GM12878 (cell line): Measurements from ENCODE around the gene PSMC3. TPM values are rescaled to one million over a fixed set of nuclear protein-coding genes. Genes with fewer than 3 reads are reported as not detected.
A peak's percentile ranks its signal among the peaks of the same experiment; 100 is the strongest.

ENCODE experiments used
- ATAC-seq: fragments of 200-7000 bp; cut with Tn5 transposase; 3 replicates; pipeline ENCODE4 v1.9.1; 2020; ENCODE audit warnings: mild to moderate bottlenecking, moderate library complexity
- BruUV-seq: library from RNA; stranded (reverse); fragments of 400-500 nt; replicated peaks from 2 replicates; lab custom pipeline; 2021; lab: Mats Ljungman, UMichigan
- CTCF ChIA-PET: fragments of 300-600 bp; sonication (Branson Sonifier 250); formaldehyde crosslinking; extraction: SDS; loops from one replicate; lab custom pipeline; 2021; ENCODE audit warnings: inconsistent platforms; lab: Yijun Ruan, JAX
- POLR2A ChIA-PET: fragments of 350-600 bp; formaldehyde crosslinking; extraction: SDS; loops from one replicate; lab custom pipeline; 2021; ENCODE audit warnings: inconsistent platforms; lab: Charles Lee
- RAD21 ChIA-PET: fragments of 300-600 bp; sonication (Branson Sonifier 250); formaldehyde crosslinking; loops from one replicate; lab custom pipeline; 2023; ENCODE audit warnings: antibody characterized with exemption; ENCODE audit not compliant: unreplicated experiment; lab: Charles Lee
- SMC1A ChIA-PET: fragments of 300-600 bp; sonication (Branson Sonifier 250); formaldehyde crosslinking; loops from one replicate; lab custom pipeline; 2023; ENCODE audit not compliant: unreplicated experiment, uncharacterized antibody; lab: Charles Lee
- DNase-seq: peaks from one replicate; pipeline ENCODE4 v3.0.0-alpha.2; 2011; ENCODE audit warnings: low read depth, low spot score
- FAIRE-seq: peaks from 3 replicates; lab custom pipeline; 2011; peaks lifted over from hg19 to GRCh38; lab: Jason Lieb, UNC
- H2AFZ ChIP-seq: 2 replicates; pipeline ENCODE4 v1.6.0; 2011; ENCODE audit warnings: low read depth, low read length, control low read depth; ENCODE audit not compliant: control insufficient read depth
- H3K27ac ChIP-seq: 2 replicates; pipeline ENCODE4 v1.5.1; 2011; ENCODE audit warnings: control low read depth; ENCODE audit not compliant: control insufficient read depth, insufficient read depth
- H3K27me3 ChIP-seq, 2 experiments: replicated peaks in 1 of 2; 2 replicates each; pipeline versions ENCODE4 v1.6.0 to v1.6.1; 2011; ENCODE audit warnings: low read length in 1 of 2; ENCODE audit not compliant: control insufficient read depth in 2 of 2, insufficient read depth in 2 of 2
- H3K36me3 ChIP-seq, 2 experiments: 2 replicates each; pipeline ENCODE4 v1.5.1; 2011; ENCODE audit warnings: low read length in 1 of 2; ENCODE audit not compliant: control insufficient read depth in 2 of 2, insufficient read depth in 2 of 2
- H3K4me1 ChIP-seq: 2 replicates; pipeline ENCODE4 v1.6.1; 2011; ENCODE audit warnings: mild to moderate bottlenecking, low read length, moderate library complexity, mixed read lengths; ENCODE audit not compliant: control insufficient read depth, insufficient read depth
- H3K4me2 ChIP-seq: 2 replicates; pipeline ENCODE4 v1.6.0; 2011; ENCODE audit warnings: control low read depth; ENCODE audit not compliant: control insufficient read depth, insufficient read depth
- H3K4me3 ChIP-seq: fragments of 200-600 bp; sonication (generic); 2 replicates; pipeline ENCODE4 v1.5.1; 2016
- H3K79me2 ChIP-seq: 2 replicates; pipeline ENCODE4 v1.6.0; 2011; ENCODE audit warnings: low read length; ENCODE audit not compliant: control insufficient read depth, insufficient read depth
- H3K9ac ChIP-seq: 2 replicates; pipeline ENCODE4 v1.8.0; 2011; ENCODE audit warnings: low read length, control low read depth, mixed read lengths; ENCODE audit not compliant: control insufficient read depth, insufficient read depth
- H3K9me3 ChIP-seq: replicated peaks from 3 replicates; pipeline ENCODE4 v1.5.1; 2011; ENCODE audit warnings: mild to moderate bottlenecking, low read length; ENCODE audit not compliant: control insufficient read depth, insufficient read depth
- H4K20me1 ChIP-seq: 2 replicates; pipeline ENCODE4 v1.6.0; 2011; ENCODE audit not compliant: control insufficient read depth, insufficient read depth
- ASH2L ChIP-seq: fragments of 300-600, 200-600 bp; sonication (generic); IDR thresholded peaks from 2 replicates; pipeline ENCODE4 v1.6.1; 2017; ENCODE audit warnings: low read depth, mild to moderate bottlenecking, borderline replicate concordance
- BRCA1 ChIP-seq: IDR thresholded peaks from 2 replicates; pipeline ENCODE4 v1.6.1; 2011; ENCODE audit warnings: low read depth, low read length, improper control_type of control experiment
- IKZF1 ChIP-seq: fragments of 450-650 bp; conservative IDR thresholded peaks from 2 replicates; pipeline ENCODE4 v1.6.1; 2017; ENCODE audit warnings: antibody characterized with exemption, mild to moderate bottlenecking
- MEF2A ChIP-seq: IDR thresholded peaks from 2 replicates; pipeline ENCODE4 v1.6.1; 2011; ENCODE audit warnings: low read depth, mild to moderate bottlenecking, low read length, moderate library complexity; ENCODE audit not compliant: insufficient read depth
- NR2C2 ChIP-seq: IDR thresholded peaks from 2 replicates; pipeline ENCODE4 v1.6.1; 2011; ENCODE audit warnings: borderline replicate concordance, low read depth; ENCODE audit not compliant: control insufficient read depth, insufficient read length
- POLR2A ChIP-seq: IDR thresholded peaks from 2 replicates; pipeline ENCODE4 v1.6.1; 2011; ENCODE audit warnings: low read depth, mild to moderate bottlenecking, low read length
- RAD21 ChIP-seq: IDR thresholded peaks from 2 replicates; pipeline ENCODE4 v1.6.1; 2011; ENCODE audit warnings: mild to moderate bottlenecking, low read depth, low read length, moderate library complexity; ENCODE audit not compliant: insufficient read depth
- WGBS: methylation state at CpG from one replicate; pipeline ENCODE4 v1.1.6; 2016; ENCODE audit warnings: low lambda C conversion rate; ENCODE audit not compliant: insufficient replicate concordance, insufficient coverage; ENCODE audit errors: missing lambda C conversion rate; 5-methylcytosine and 5-hydroxymethylcytosine counted together
- in situ Hi-C: fragments of 300-500 bp; cut with MboI; formaldehyde crosslinking; loops from 9 replicates; pipeline ENCODE4 v1.14.3; 2018; ENCODE audit warnings: mixed read lengths
- intact Hi-C: fragments of 100-400 bp; cut with micrococcal nuclease; formaldehyde crosslinking; loops from one replicate; pipeline ENCODE4 v1.14.2; 2022; ENCODE audit not compliant: unreplicated experiment
- polyA plus RNA-seq, 11 experiments: library from polyadenylated mRNA; depleted of rRNA in 4 of 11; unstranded in 6 of 11; stranded (reverse) in 5 of 11; fragments of >200 nt; fragmentation: Nextera tagmentation in 4 of 11; fragmentation: Illumina TruSeq in 1 of 11; extraction: Ambion mirVana in 4 of 11; extraction: Trizol in 1 of 11; gene quantifications; 1 replicate in 1 of 11; 2 replicates in 10 of 11; pipeline versions ENCODE4 v1.2.1 to v1.2.3, GENCODE V29; 2011 to 2016; ENCODE audit warnings: inconsistent platforms in 2 of 11, missing spikeins in 2 of 11, low read depth in 1 of 11
- total RNA-seq, 4 experiments: library from RNA; depleted of rRNA in 3 of 4; stranded (reverse); fragments of >200 nt in 3 of 4; fragmentation: Illumina TruSeq in 1 of 4; extraction: Trizol in 1 of 4; gene quantifications; 2 replicates each; pipeline versions ENCODE4 v1.2.1 to v1.2.3, GENCODE V29; 2013 to 2021
- TF ChIP-seq, protein P1 (sequence below): fragments of 450-650 bp; IDR thresholded peaks from 2 replicates; pipeline ENCODE4 v1.6.1; 2017; ENCODE audit warnings: mild to moderate bottlenecking, low read depth, inconsistent platforms; ENCODE audit not compliant: poor library complexity, severe bottlenecking
- TF ChIP-seq, protein P2 (sequence below): IDR thresholded peaks from 2 replicates; pipeline ENCODE4 v1.6.1; 2012; ENCODE audit warnings: low read depth, low read length, improper control_type of control experiment

The PSMC3 gene
- total and polyA plus RNA-seq, 10 of the 15 experiments (the other 5 are each of a cell fraction or from before 2014, with no cell fraction given), result 39.5 to 289 (median 155) TPM

GRCh38 chr11:47414685-47415070, 11.6 kb downstream of the PSMC3 start:
- H3K9ac ChIP-seq, result no peak overlapping the region
- no peaks in the 10 kb centered on the region for H3K27me3 ChIP-seq
- in situ Hi-C loops, result no loop called here
- ChIA-PET SMC1A (no interaction called here), CTCF (no interaction called here), RAD21 (no interaction called here), POLR2A (no interaction called here)
- H4K20me1 ChIP-seq, result no peaks in the 10 kb centered on the region
- H3K27ac ChIP-seq, result no peak overlapping the region
- no peak overlapping the region for H3K4me3 ChIP-seq
- H3K4me1 ChIP-seq, result no peaks in the 10 kb centered on the region
- H3K4me2 ChIP-seq, result no peak overlapping the region
- no peak for FAIRE-seq
- no peak overlapping the region for H2AFZ ChIP-seq
- no peak for ATAC-seq
- H3K9me3 ChIP-seq, result no peaks in the 10 kb centered on the region
- peaks cover under 1 to 12% of the 10 kb centered on the region in 2 experiments; a peak in 3 of 4 replicates for H3K36me3 ChIP-seq
- BruUV-seq, result no TSS peak
- no peak for DNase-seq
- intact Hi-C loops, result no loop called here
- TF ChIP-seq POLR2A (0 out of 2 replicates have a peak, but pooled peaks have one; percentile 4), RAD21 (no peak), IKZF1 (no peak), NR2C2 (no peak), ASH2L (no peak), BRCA1 (no peak), MEF2A (no peak)
- TF ChIP-seq, protein P1, sequence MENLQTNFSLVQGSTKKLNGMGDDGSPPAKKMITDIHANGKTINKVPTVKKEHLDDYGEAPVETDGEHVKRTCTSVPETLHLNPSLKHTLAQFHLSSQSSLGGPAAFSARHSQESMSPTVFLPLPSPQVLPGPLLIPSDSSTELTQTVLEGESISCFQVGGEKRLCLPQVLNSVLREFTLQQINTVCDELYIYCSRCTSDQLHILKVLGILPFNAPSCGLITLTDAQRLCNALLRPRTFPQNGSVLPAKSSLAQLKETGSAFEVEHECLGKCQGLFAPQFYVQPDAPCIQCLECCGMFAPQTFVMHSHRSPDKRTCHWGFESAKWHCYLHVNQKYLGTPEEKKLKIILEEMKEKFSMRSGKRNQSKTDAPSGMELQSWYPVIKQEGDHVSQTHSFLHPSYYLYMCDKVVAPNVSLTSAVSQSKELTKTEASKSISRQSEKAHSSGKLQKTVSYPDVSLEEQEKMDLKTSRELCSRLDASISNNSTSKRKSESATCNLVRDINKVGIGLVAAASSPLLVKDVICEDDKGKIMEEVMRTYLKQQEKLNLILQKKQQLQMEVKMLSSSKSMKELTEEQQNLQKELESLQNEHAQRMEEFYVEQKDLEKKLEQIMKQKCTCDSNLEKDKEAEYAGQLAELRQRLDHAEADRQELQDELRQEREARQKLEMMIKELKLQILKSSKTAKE, result no peak
- TF ChIP-seq, protein P2, sequence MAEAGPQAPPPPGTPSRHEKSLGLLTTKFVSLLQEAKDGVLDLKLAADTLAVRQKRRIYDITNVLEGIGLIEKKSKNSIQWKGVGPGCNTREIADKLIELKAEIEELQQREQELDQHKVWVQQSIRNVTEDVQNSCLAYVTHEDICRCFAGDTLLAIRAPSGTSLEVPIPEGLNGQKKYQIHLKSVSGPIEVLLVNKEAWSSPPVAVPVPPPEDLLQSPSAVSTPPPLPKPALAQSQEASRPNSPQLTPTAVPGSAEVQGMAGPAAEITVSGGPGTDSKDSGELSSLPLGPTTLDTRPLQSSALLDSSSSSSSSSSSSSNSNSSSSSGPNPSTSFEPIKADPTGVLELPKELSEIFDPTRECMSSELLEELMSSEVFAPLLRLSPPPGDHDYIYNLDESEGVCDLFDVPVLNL, result no peak
- WGBS, result 77% methylated on average over 19 of the region's 19 CpGs
- H3K79me2 ChIP-seq, result no peaks in the 10 kb centered on the region; the same call in 1 of the 2 replicates
